DMS114 treated with DMSO at 0.1 percent for 48 hours (cell line): ENCODE data around the gene TGM1.

Source experiments
- DNase-seq: peaks from one replicate; lab custom pipeline; 2025; ENCODE audit not compliant: unreplicated experiment; lab: John Stamatoyannopoulos, UW

Gene TGM1

GRCh38 chr14:24271134-24271833, 8.3 kb upstream of the TGM1 start, which contains the start of gene RABGGTA:
TSS of gene RABGGTA (minus strand) at chr14:24271597. CDS start at chr14:24271115, 482 bp downstream.
- DNase-seq: peak; percentile 62

- DNase-seq: no peak
Measured at GRCh38 chr14:24270537-24271133, 7.7 kb upstream of the TGM1 start.

GRCh38 chr14:24269910-24270536, 7.0 kb upstream of the TGM1 start:
- no peak for DNase-seq

GRCh38 chr14:24269368-24269767, 6.4 kb upstream of the TGM1 start:
- DNase-seq: no peak

- no peak for DNase-seq
Measured at GRCh38 chr14:24268225-24268624, 5.2 kb upstream of the TGM1 start.

GRCh38 chr14:24267516-24267915, 4.5 kb upstream of the TGM1 start:
- no peak for DNase-seq

- DNase-seq: no peak
Measured at GRCh38 chr14:24266344-24267244, 3.6 kb upstream of the TGM1 start.

GRCh38 chr14:24264298-24264697, 1.3 kb upstream of the TGM1 start:
- DNase-seq: no peak

GRCh38 chr14:24263848-24264247, 871 bp upstream of the TGM1 start:
- no peak for DNase-seq

GRCh38 chr14:24261969-24262327, 1.0 kb downstream of the TGM1 start:
- DNase-seq: no peak

- DNase-seq: no peak
Measured at GRCh38 chr14:24261256-24261968, 1.6 kb downstream of the TGM1 start.

- DNase-seq: no peak
Measured at GRCh38 chr14:24260780-24261157, 2.2 kb downstream of the TGM1 start.

- no peak for DNase-seq
Measured at GRCh38 chr14:24260026-24260779, 2.8 kb downstream of the TGM1 start.

GRCh38 chr14:24259282-24260025, 3.5 kb downstream of the TGM1 start:
- no peak for DNase-seq

GRCh38 chr14:24258548-24259265, 4.3 kb downstream of the TGM1 start:
- no peak for DNase-seq

- no peak for DNase-seq
Measured at GRCh38 chr14:24258119-24258518, 4.9 kb downstream of the TGM1 start.

- no peak for DNase-seq
Measured at GRCh38 chr14:24256960-24257359, 6.0 kb downstream of the TGM1 start.

GRCh38 chr14:24255931-24256711, 6.9 kb downstream of the TGM1 start:
- DNase-seq: no peak
